Heart right ventricle (tissue), 16 donors: ENCODE data around the gene PIAS4. TPM values are rescaled to one million over a fixed set of nuclear protein-coding genes. Genes with fewer than 3 reads are reported as not detected.
"Not testable (repeated sequence)": the region's sequence is repeated elsewhere in the genome, so short reads cannot be mapped to it uniquely, and the experiment has no call there.

ENCODE experiments used
- ATAC-seq, 8 donors: fragments of 200-7000 bp; cut with Tn5 transposase; one replicate each; pipeline ENCODE4 v1.9.1; 2020; ENCODE audit warnings: mild to moderate bottlenecking in 8 of 8, moderate library complexity in 8 of 8, moderate number of reproducible peaks in 1 of 8
- DNase-seq, 2 donors: peaks; one replicate each; pipeline ENCODE4 v3.0.0-alpha.2; 2020
- H3K27ac ChIP-seq, 10 donors: fragments of 200-600 bp; sonication (generic) in 2 of 10; one replicate each; pipeline versions ENCODE4 v1.5.0 to v1.8.0; 2020 to 2022; ENCODE audit warnings: mild to moderate bottlenecking in 3 of 10
- H3K27me3 ChIP-seq, 7 donors: fragments of 200-600 bp; one replicate each; pipeline ENCODE4 v1.8.0; 2021 to 2022; ENCODE audit warnings: mild to moderate bottlenecking in 2 of 7
- H3K36me3 ChIP-seq, 9 donors: fragments of 200-600 bp; sonication (generic) in 1 of 9; one replicate each; pipeline versions ENCODE4 v1.5.0 to v1.8.0; 2020 to 2022; ENCODE audit warnings: mild to moderate bottlenecking in 2 of 9
- H3K4me1 ChIP-seq, 9 donors: fragments of 200-600 bp; sonication (generic) in 1 of 9; one replicate each; pipeline versions ENCODE4 v1.5.0 to v1.8.0; 2020 to 2022; ENCODE audit warnings: mild to moderate bottlenecking in 4 of 9
- H3K4me3 ChIP-seq, 10 donors: fragments of 200-600 bp; sonication (generic) in 2 of 10; one replicate each; pipeline versions ENCODE4 v1.5.0 to v1.8.0; 2020 to 2022; ENCODE audit warnings: mild to moderate bottlenecking in 7 of 10, moderate library complexity in 2 of 10
- H3K9me3 ChIP-seq, 11 donors: fragments of 200-600 bp in 10 of 11; sonication (generic) in 2 of 11; one replicate each; pipeline versions ENCODE4 v1.5.0 to v1.8.0; 2013 to 2022; ENCODE audit warnings: mild to moderate bottlenecking in 2 of 11, control low read depth in 1 of 11, moderate library complexity in 1 of 11
- WGBS, 2 donors: extraction: QIAGEN DNeasy Blood & Tissue Kit; methylation state at CpG; one replicate each; pipeline ENCODE4 v1.1.7; 2013; ENCODE audit warnings: inconsistent platforms in 1 of 2; 5-methylcytosine and 5-hydroxymethylcytosine counted together
- intact Hi-C, 10 donors: fragments of 100-400 bp; cut with DNase I; formaldehyde crosslinking; loops; one replicate each; pipeline versions ENCODE4 v1.11.1 to v1.14.2; 2022
- polyA plus RNA-seq, 2 donors: library from polyadenylated mRNA; stranded (reverse); fragments of 200-250 nt; gene quantifications; one replicate each; pipeline ENCODE4 v1.2.3, GENCODE V29; 2013
- total RNA-seq, 10 donors: library from RNA; stranded (reverse); fragmentation: NEBNext Ultra II Directional in 3 of 10; extraction: Animal tissue kit (Norgen Biotek cat#: 25700) in 3 of 10; gene quantifications; one replicate each; pipeline versions ENCODE4 v1.2.1 to v1.2.4, GENCODE V29; 2021 to 2023
- TF ChIP-seq, protein P1 (sequence below), 9 donors: fragments of 200-600 bp; sonication (generic) in 2 of 9; IDR thresholded peaks; one replicate each; pipeline versions ENCODE4 v1.5.0 to v1.8.0; 2021 to 2022; ENCODE audit warnings: antibody characterized with exemption in 9 of 9, mild to moderate bottlenecking in 5 of 9, moderate library complexity in 1 of 9
- donor health status: Arrhythmogenic right ventricular cardiomyopathy.
- donor health status: ischemic (EF 13 %, LVEDD 7.1; RV severe dilation, severe dysfunction).
- donor health status: healthy with polysubstance abuse.
- donor health status: DM: no; HTN: yes; CAD: no.
- donor health status: DM: no; HTN: no; CAD: no.
- donor health status: ischemic (EF 25% LVEDD 6.9; RV normal size, moderate dysfunction).
- donor health status: ischemic (EF 25% LVEDD 5.7; RV mildly dilated, moderate dysfunction).
- donor health status: healthy.
- donor health status: DM: yes; HTN: yes; CAD: no.
- donor health status: Ischemic cardiomyopathy.
- donor health status: ischemic (EF 35%, LVEDD 5.7; RV mildly dilated, moderate dysfunction).
- donor health status: nonischemic (EF 11% LVEDD 7.7; RV severe dilation, severe dysfunction).
- donor health status: DM: yes; HTN: yes; CAD: no.
- donor health status: PGD.
- donor health status: ischemic (EF 29% LVEDD 5.4; RV normal size, mild dysfunction).
- donor health status: nonischemic (EF 23%, LVEDD 6.1; RV moderate dilation, normal function).

PIAS4 gene
- total and polyA plus RNA-seq, 12 donors: 8.5 to 22.8 (median 13.4) TPM

DNA sequence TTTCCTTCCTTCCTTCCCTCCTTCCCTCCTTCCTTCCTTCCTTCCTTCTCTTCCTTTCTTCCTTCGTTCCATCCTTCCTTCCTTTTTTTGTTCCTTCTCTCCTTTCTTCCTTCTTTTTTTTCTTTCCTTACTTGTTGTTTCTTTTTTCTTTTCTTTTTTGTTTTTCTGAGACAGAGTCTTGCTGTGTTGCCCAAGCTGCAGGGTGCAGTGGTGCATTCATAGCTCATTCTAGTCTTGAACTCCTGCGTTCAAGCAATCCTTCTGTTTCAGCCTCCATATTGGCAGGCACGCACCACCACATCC is 16.8 kb upstream of the PIAS4 start:
- H3K9me3 ChIP-seq: no peaks in the 10 kb centered on the region
- H3K4me1 ChIP-seq: peaks cover 0 to 26% (median 22%) of the 10 kb centered on the region in 9 donors
- WGBS, 2 donors: 70 to 78% methylated on average over 3 of the region's 3 CpGs
- DNase-seq (no peak), ATAC-seq (no peak)
- TF ChIP-seq, protein P1, sequence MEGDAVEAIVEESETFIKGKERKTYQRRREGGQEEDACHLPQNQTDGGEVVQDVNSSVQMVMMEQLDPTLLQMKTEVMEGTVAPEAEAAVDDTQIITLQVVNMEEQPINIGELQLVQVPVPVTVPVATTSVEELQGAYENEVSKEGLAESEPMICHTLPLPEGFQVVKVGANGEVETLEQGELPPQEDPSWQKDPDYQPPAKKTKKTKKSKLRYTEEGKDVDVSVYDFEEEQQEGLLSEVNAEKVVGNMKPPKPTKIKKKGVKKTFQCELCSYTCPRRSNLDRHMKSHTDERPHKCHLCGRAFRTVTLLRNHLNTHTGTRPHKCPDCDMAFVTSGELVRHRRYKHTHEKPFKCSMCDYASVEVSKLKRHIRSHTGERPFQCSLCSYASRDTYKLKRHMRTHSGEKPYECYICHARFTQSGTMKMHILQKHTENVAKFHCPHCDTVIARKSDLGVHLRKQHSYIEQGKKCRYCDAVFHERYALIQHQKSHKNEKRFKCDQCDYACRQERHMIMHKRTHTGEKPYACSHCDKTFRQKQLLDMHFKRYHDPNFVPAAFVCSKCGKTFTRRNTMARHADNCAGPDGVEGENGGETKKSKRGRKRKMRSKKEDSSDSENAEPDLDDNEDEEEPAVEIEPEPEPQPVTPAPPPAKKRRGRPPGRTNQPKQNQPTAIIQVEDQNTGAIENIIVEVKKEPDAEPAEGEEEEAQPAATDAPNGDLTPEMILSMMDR (IDR thresholded peaks at IDR 0.05): no peak
- intact Hi-C loops: loop anchor here in 1 of 10 donors (10.0 kb wide), 1 partner anchor 124 kb away; no protein-coding TSS in a partner anchor
- H3K27me3 ChIP-seq: no peaks in the 10 kb centered on the region
- H3K27ac ChIP-seq: no peak overlapping the region
- H3K4me3 ChIP-seq: no peak overlapping the region
- H3K36me3 ChIP-seq: no peaks in the 10 kb centered on the region

GRCh38 chr19:3995607-3996006 is 11.9 kb upstream of the PIAS4 start:
- H3K27me3 ChIP-seq: no peaks in the 10 kb centered on the region
- no peak overlapping the region for H3K4me3 ChIP-seq
- H3K27ac ChIP-seq: no peak overlapping the region
- WGBS, 2 donors: 86 to 88% methylated on average over 6 of the region's 6 CpGs
- no peaks in the 10 kb centered on the region for H3K36me3 ChIP-seq
- ATAC-seq (no peak), DNase-seq (no peak)
- intact Hi-C loops: loop anchor here in 1 of 10 donors (10.0 kb wide), 1 partner anchor 119 kb away; no protein-coding TSS in a partner anchor
- H3K9me3 ChIP-seq: no peaks in the 10 kb centered on the region
- TF ChIP-seq, protein P1 (IDR thresholded peaks at IDR 0.05): no peak
- H3K4me1 ChIP-seq: no peaks in the 10 kb centered on the region

DNA sequence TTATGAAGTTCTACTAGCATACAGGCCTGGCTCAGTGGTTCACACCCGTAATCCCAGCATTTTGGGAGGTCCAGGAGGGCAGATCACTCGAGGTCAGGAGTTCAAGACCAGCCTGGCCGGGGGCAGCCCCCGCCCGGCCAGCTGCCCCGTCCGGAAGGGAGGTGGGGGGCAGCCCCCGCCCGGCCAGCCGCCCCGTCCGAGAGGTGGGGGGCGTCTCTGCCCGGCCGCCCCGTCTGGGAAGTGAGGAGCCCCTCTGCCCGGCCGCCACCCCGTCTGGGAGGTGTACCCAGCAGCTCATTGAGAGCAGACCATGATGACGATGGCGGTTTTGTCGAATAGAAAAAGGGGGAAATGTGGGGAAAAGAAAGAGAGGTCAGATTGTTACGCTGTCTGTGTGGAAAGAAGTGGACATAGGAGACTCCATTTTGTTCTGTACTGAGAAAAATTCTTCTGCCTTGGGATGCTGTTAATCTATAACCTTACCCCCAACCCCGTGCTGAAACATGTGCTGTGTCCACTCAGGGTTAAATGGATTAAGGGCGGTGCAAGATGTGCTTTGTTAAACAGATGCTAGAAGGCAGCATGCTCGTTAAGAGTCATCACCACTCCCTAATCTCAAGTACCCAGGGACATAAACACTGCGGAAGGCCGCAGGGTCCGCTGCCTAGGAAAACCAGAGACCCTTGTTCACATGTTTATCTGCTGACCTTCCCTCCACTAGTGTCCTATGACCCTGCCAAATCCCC is 8.7 kb upstream of the PIAS4 start:
- not testable (repeated sequence) for H3K27me3 ChIP-seq, H3K36me3 ChIP-seq, H3K9me3 ChIP-seq, H3K4me3 ChIP-seq, DNase-seq, H3K27ac ChIP-seq, ATAC-seq, H3K4me1 ChIP-seq
- intact Hi-C loops: loop anchor here in 1 of 10 donors (10.0 kb wide), 1 partner anchor 116 kb away; no protein-coding TSS in a partner anchor
- 82 to 87% methylated on average over 29 of the region's 29 CpGs for WGBS, 2 donors

DNA sequence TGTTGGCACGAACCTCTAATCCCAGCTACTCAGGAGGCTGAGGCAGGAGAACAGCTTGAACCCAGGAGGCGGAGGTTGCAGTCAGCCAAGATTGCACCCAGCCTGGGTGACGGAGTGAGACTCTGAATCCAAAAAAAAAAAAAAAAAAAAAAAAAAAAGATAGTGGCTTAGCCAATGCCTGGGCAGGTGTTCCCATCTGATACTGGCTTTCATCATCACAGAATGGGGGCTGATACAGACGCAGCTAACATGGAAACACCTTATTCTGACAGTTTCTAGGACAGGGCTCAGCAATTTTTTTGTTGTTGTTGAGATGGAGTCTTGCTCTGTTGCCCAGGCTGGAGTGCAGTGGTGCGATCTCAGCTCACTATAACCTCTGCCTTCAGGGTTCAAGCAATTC is 6.7 kb upstream of the PIAS4 start:
- not testable (repeated sequence) for H3K4me3 ChIP-seq, DNase-seq, H3K9me3 ChIP-seq, H3K36me3 ChIP-seq, ATAC-seq, H3K27me3 ChIP-seq, H3K4me1 ChIP-seq, H3K27ac ChIP-seq
- WGBS, 2 donors: 84 to 88% methylated on average over 5 of the region's 5 CpGs
- intact Hi-C loops: loop anchor here in 1 of 10 donors (10.0 kb wide), 1 partner anchor 64 kb away; the partner anchor contains the start of gene ZBTB7A

GRCh38 chr19:4005436-4005835 is 2.1 kb upstream of the PIAS4 start:
- H3K9me3 ChIP-seq, H3K36me3 ChIP-seq, H3K27ac ChIP-seq, H3K4me3 ChIP-seq, H3K27me3 ChIP-seq, ATAC-seq, DNase-seq: not testable (repeated sequence)
- intact Hi-C loops: loop anchor here in 3 of 10 donors (5.0 to 10.0 kb wide), 3 partner anchors 59 to 117 kb away; partner anchors contain the start of genes ZBTB7A (in 2 of the 3) and MAP2K2 (in 1 of the 3)
- H3K4me1 ChIP-seq: peaks cover 21 to 34% (median 31%) of the 10 kb centered on the region in 9 donors
- 97 to 98% methylated on average over 9 of the region's 9 CpGs for WGBS, 2 donors
